Fibroblast of mammary gland (primary cell): Measurements from ENCODE around the gene S100P.

ENCODE experiments used
- DNase-seq: peaks from one replicate; pipeline ENCODE4 v3.0.0-alpha.2; 2010; ENCODE audit warnings: low read depth
- H3K4me3 ChIP-seq: 2 replicates; pipeline ENCODE4 v1.5.1; 2011; ENCODE audit warnings: low read depth, mild to moderate bottlenecking, low read length, moderate library complexity; ENCODE audit not compliant: control insufficient read depth
- TF ChIP-seq, protein P1 (sequence below): conservative IDR thresholded peaks from 2 replicates; pipeline ENCODE4 v1.5.1; 2011; ENCODE audit warnings: low read depth, low read length, inconsistent platforms; ENCODE audit not compliant: control insufficient read depth, insufficient read depth

S100P gene

DNA sequence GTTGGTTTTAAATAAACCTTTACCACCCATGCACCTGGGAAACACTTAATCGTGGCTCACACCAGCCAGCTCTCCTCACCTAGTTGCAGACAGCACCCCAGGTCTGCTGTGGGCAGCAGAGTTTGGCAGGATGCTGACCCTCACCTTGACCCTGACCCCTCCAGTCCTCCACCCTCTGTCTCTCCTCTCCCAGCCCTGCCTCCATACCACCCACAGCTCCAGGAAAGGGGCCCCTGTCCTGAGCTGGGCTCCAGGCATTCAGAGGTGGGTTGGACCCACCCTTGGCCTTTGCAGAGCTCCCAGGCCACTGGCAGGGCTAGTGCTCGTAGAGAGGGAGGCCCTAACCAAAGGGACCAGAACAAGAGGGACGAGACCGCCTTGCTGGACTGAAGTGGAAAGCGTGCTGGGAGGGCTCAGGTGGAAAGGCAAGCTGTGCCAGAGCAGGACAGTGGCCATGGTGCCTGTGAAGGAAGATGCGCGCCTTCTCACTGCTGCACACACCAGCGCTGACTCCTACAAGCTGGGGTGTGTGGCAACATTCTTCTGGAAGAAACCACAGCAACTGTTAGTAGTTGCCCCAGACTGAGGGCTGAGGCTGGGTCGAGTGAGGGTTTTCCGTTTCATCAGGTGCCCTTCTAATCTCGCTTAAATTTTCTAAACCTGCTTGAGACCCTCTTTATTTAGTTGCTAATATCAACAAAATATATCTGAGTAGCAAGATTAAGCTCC is 10.7 kb upstream of the S100P start:
- DNase-seq = no peak

DNA sequence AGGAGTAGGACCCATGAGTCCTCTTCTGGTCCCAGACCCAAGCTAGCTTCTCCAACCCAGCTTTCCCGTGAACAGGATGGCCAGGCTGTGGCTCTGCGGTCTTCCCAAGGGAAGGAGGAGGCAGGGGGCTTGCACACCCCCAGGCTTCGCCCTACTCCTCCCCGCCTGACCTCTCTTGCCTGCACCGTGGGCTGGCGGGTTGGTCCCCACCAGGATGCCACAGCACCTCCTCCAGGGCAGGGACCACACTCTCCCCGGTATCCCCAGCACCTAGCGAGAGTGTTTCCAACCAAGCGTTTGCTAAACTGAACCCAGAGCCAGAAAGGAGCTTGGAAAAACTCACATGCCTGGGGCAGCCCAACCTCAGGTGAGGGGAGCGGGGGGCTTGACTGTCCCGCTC is 9.0 kb upstream of the S100P start:
- TF ChIP-seq, protein P1, sequence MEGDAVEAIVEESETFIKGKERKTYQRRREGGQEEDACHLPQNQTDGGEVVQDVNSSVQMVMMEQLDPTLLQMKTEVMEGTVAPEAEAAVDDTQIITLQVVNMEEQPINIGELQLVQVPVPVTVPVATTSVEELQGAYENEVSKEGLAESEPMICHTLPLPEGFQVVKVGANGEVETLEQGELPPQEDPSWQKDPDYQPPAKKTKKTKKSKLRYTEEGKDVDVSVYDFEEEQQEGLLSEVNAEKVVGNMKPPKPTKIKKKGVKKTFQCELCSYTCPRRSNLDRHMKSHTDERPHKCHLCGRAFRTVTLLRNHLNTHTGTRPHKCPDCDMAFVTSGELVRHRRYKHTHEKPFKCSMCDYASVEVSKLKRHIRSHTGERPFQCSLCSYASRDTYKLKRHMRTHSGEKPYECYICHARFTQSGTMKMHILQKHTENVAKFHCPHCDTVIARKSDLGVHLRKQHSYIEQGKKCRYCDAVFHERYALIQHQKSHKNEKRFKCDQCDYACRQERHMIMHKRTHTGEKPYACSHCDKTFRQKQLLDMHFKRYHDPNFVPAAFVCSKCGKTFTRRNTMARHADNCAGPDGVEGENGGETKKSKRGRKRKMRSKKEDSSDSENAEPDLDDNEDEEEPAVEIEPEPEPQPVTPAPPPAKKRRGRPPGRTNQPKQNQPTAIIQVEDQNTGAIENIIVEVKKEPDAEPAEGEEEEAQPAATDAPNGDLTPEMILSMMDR = no peak
- no peak overlapping the region for H3K4me3 ChIP-seq

More for the DNA sequence above, 10.7 kb upstream of the S100P start:
- TF ChIP-seq, protein P1 = no peak
- H3K4me3 ChIP-seq = no peak overlapping the region

DNA sequence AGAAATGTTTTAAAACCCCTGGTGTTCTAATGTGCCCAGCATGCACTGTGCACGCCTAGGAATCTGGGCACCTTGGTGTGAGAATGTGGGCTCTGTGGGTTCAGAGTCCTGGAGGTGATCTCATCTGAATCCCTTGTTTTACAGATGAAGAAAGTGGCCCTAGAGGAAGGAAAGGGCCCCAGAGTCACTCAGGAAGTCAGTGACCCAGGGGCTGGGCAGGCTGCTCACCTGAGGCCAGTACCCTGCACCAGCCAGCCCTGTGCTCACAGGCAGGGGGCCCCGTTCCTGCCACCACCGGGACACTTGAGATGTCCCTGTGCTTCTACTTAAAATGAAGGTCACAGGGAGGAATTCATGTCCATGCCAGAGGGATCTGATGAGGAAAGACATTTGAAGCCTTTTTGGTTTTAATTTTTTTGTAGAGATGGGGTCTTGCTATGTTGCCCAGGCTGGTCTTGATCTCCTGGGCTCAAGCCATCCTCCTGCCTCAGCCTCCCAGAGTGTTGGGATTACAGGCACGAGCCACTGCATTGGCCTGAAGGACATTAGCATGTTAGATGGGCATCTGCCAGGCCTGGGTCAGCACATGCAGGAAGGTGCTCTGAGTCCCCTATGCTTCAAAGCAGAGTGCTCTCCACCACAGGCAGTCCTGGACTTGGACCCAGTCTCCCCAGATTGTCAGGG is 7.4 kb upstream of the S100P start:
- DNase-seq = no peak
- no peak overlapping the region for H3K4me3 ChIP-seq
- TF ChIP-seq, protein P1 = no peak

More for the DNA sequence above, 9.0 kb upstream of the S100P start:
- DNase-seq = no peak

DNA sequence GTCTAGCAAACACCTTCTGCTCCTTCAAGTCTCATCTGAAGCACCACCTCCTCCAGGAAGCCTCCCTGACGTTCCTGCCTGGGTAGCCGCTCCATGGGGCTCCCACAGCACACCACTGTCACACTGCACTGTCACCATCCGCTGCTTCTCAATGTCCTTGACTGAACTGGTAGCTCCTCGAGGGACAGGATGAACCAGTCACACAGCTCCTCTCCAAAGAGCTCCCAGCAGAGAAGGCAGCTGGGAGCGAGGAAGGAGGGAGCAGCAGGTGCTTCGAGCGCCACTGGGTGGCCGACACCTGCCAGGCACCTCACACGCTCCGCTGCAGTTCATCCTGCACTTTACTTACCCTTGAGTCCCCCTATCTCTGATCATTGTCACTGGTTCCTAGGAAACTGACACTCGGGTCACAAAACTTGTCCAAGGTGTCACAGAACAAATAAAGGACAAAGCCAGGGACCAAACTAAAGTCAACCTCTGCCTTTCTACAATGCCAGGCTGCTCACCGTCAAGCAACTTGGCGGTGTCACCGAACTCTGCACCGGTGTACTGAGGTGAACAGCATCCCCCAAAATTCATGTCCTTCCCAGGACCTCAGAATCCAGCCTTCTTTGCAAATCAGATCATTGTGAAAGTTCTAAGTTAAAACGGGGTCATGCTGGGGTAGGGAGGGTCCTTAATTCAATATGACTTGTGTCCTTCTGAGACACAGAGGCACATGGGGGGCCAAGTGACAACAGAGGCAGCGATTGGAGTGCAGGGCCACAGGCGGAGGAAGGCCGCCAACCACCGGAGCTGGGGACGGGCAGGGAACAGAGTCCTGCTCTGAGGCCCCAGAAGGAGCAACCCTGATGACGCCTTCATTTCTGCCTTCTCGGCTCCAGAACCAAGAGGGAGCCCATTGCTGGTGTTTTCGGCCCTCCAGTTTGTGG is 5.5 kb upstream of the S100P start:
- H3K4me3 ChIP-seq = no peak overlapping the region
- TF ChIP-seq, protein P1 = no peak
- no peak for DNase-seq

DNA sequence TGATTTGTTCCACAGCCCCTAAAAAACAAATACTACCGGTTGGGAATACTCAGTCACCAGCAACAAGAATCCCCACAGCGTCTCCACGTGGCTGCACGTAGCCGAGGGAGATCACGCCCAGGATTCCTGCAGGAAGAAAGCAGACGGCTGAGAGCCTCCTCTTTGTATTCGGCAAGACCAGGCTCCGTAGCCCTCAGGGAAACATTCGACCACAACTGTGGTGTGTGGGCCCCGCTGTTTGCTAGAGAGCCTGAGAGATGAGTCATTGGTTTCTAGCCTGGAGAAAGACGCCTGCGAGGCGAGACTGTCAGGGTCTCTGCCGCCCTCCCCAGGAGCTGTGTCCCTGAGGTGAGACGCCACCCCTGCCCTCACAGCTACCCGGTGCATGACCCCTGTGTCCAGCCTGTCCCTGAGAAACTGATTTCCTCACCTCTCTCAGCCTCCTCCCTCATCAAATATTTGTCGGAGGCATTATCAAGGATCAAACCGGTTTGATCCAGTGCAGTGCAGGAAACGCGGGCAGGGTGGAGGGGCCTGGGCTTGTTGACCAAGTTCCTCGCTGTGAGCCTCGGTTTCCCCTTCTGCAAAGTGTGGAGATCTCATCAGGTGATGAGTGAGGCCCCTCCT is 4.7 kb upstream of the S100P start:
- TF ChIP-seq, protein P1 = no peak
- H3K4me3 ChIP-seq = no peak overlapping the region
- peak; percentile 89 for DNase-seq

DNA sequence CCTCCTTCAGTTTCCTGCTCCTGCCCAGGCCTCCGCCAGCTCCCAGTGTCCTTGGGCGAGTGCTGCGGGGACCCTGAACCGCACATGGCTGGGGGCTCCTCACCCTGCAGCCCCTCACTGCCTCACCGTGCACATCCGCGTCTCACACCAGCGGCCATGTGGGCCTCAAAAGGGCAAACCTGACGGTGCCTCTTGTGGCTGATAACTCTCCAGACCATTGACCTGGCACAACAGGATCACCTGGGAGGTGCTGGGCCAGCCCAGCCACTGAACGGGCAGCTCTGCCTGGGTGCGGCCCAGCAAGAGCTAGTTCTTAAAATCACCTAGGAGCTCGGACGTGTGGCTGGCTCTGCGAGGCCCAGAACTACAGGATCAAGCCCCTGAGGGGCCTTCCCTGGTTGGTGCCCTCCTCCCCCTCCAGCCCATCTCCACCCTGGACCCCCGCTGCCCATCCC is 4.1 kb upstream of the S100P start:
- H3K4me3 ChIP-seq = no peak overlapping the region
- TF ChIP-seq, protein P1 = no peak
- no peak for DNase-seq
